ENCODE results near the gene KLK13. TPM values are rescaled to one million over a fixed set of nuclear protein-coding genes. Genes with fewer than 3 reads are reported as not detected.

KLK13 gene
- total RNA-seq, 1 donor from 2014 or later, result not detected

DNA sequence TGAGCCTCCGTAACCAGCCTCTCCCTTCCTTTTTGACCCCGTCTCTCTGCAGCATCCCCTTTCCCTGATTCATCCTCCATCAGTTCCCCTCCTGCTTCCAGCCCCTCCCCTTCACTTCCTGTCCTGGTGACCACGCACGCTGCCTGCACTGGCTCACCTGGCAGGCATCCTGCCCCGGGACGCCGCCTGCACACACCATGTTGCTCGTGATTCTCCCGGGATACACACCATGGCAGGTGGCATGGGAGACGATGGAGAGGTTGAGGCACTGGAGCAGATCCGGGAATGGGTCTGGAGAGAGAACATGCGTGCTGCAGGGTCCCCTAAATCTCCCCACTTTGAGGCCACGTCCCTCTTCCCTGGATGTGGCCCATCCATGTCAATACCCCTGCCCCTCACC is 34.3 kb downstream of the KLK13 start:
- Histone ChIP-seq H3K27ac (no peak overlapping the region), H3K9me3 (no peaks in the 10 kb centered on the region), H3K4me3 (no peak overlapping the region), H3K27me3 (peaks cover 32% of the 10 kb centered on the region), H3K4me1 (no peaks in the 10 kb centered on the region), H3K36me3 (no peaks in the 10 kb centered on the region)
- TF ChIP-seq, protein P1, sequence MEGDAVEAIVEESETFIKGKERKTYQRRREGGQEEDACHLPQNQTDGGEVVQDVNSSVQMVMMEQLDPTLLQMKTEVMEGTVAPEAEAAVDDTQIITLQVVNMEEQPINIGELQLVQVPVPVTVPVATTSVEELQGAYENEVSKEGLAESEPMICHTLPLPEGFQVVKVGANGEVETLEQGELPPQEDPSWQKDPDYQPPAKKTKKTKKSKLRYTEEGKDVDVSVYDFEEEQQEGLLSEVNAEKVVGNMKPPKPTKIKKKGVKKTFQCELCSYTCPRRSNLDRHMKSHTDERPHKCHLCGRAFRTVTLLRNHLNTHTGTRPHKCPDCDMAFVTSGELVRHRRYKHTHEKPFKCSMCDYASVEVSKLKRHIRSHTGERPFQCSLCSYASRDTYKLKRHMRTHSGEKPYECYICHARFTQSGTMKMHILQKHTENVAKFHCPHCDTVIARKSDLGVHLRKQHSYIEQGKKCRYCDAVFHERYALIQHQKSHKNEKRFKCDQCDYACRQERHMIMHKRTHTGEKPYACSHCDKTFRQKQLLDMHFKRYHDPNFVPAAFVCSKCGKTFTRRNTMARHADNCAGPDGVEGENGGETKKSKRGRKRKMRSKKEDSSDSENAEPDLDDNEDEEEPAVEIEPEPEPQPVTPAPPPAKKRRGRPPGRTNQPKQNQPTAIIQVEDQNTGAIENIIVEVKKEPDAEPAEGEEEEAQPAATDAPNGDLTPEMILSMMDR (IDR thresholded peaks at IDR 0.05), result no peak
- no peak for ATAC-seq
- intact Hi-C loops (cut with DNase I), result no loop called here
- peak; percentile 7 for DNase-seq

DNA sequence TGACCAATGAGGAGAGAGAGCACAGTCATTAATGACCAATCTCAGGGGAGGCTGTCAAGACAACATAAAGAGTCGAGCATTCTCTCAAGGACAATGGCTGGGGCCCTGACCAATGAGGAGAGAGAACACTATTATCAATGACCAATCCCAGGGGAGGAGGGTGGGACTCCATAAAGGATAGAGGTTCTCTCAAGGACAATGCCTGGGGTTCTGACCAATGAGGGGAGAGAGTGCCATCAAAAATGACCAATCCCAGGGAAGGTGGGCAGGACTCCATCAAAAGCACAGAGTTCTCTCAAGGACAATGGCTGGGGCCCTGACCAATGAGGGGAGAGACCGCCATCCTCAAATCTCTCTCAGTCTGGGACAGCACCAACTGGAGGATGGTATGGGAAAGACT is 35.2 kb downstream of the KLK13 start:
- Histone ChIP-seq H3K4me3 (no peak overlapping the region), H3K4me1 (no peaks in the 10 kb centered on the region), H3K27me3 (peaks cover 34% of the 10 kb centered on the region), H3K9me3 (no peaks in the 10 kb centered on the region), H3K36me3 (no peaks in the 10 kb centered on the region), H3K27ac (no peak overlapping the region)
- no peak for DNase-seq
- TF ChIP-seq, protein P1 (IDR thresholded peaks at IDR 0.05), result no peak
- intact Hi-C loops (cut with DNase I), result no loop called here
- no peak for ATAC-seq

DNA sequence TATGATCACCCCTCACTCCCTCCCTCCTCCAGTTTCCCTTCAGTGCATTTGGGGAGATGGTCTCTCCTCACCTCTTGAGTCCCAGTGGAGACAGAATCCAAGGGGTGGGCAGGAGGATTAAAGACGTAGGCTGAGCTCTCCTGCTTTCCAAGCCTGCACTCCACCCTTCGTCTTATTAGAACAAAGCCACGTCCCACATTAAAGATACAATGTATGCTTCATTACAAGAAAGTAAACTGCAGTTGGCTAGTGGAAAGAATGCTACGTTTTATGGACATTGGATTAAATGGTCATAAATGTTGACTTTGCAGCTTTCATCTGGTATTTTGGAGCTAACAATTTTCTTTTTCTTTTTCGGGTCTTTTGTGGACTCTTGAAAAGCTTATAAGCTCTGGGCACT is 37.0 kb downstream of the KLK13 start:
- Histone ChIP-seq H3K9me3 (no peaks in the 10 kb centered on the region), H3K27me3 (peaks cover 43% of the 10 kb centered on the region), H3K36me3 (no peaks in the 10 kb centered on the region), H3K27ac (no peak overlapping the region), H3K4me3 (no peak overlapping the region), H3K4me1 (no peaks in the 10 kb centered on the region)
- no peak for DNase-seq
- intact Hi-C loops (cut with DNase I), result no loop called here
- TF ChIP-seq, protein P1 (IDR thresholded peaks at IDR 0.05), result no peak
- ATAC-seq, result no peak

DNA sequence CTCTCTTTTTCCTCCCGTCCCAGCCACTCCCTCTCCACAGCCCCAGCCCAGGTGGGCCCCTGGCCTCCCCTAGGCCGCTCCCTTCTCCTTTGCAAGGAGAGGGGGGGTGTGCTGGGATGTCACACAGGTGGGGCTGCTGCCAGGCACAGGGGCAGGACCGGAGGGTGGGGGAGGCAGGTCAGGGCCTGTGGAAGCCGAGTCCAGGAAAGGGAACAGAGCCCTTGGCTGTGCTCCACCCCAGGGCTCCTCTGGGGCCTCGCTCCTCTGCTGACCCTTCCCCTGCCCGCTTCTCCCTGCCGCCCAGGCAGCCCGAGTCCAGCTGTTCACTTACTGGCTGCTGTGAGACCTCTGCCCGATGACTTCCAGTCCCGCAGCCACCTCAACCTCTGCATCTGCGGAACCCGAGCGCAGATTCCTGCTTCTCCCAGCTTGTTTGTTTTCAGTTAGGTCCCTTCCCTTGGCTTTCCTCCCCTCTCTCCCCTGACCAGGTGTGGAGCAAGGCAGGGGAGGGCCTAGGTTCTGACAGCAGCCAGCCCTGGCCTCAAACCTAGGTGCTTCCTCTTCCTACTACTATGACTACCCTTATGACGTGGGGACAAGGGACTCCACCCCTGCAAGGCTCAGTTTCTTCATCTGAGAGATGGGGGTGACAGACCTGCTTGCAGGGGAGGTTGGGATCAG is 37.6 kb downstream of the KLK13 start:
- Histone ChIP-seq H3K4me3 (no peak overlapping the region), H3K27me3 (peaks cover 43% of the 10 kb centered on the region), H3K27ac (no peak overlapping the region), H3K36me3 (no peaks in the 10 kb centered on the region), H3K9me3 (no peaks in the 10 kb centered on the region), H3K4me1 (no peaks in the 10 kb centered on the region)
- intact Hi-C loops (cut with DNase I), result no loop called here
- TF ChIP-seq, protein P1 (IDR thresholded peaks at IDR 0.05), result no peak
- ATAC-seq (no peak), DNase-seq (no peak)

DNA sequence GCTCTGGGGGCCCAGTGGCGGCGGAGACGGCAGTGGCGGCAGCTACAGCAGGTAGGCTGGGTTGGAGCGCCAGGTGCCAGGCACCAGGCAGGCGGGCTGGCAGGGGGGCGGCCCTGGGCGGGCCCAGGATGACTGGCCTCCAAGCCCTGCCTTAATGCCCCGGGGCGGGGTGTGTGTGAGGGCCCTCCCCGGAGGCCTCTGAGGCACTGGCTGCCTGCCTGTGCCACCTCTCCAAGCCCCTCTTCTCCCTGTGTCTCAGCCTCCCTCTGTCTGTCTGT is 38.4 kb downstream of the KLK13 start, which contains the start of gene KLK11:
KLK11 (minus strand) TSS at position 63 of the 278 bp plus-strand sequence. CDS start 985 bp downstream, outside the sequence.
- intact Hi-C loops (cut with DNase I), result no loop called here
- no peak for DNase-seq
- Histone ChIP-seq H3K4me1 (no peaks in the 10 kb centered on the region), H3K9me3 (no peaks in the 10 kb centered on the region), H3K27me3 (peaks cover 43% of the 10 kb centered on the region), H3K36me3 (no peaks in the 10 kb centered on the region), H3K4me3 (no peak within 1 kb of the TSS), H3K27ac (no peak within 1 kb of the TSS)
- TF ChIP-seq, protein P1 (IDR thresholded peaks at IDR 0.05), result no peak
- ATAC-seq, result peak; percentile 63
